HepG2 (cell line): Measurements from ENCODE around the gene KLHDC7A. TPM values are rescaled to one million over a fixed set of nuclear protein-coding genes. Genes with fewer than 3 reads are reported as not detected.
A peak's percentile ranks its signal among the peaks of the same experiment; 100 is the strongest.

ENCODE experiments used
- ATAC-seq: fragments of 200-7000 bp; cut with Tn5 transposase; 3 replicates; pipeline ENCODE4 v1.9.1; 2020; ENCODE audit warnings: mild to moderate bottlenecking, moderate library complexity
- BruUV-seq: library from RNA; stranded (reverse); fragments of 400-500 nt; replicated peaks from 2 replicates; lab custom pipeline; 2021; lab: Mats Ljungman, UMichigan
- CTCF ChIA-PET: fragments of 300-600 bp; formaldehyde crosslinking; extraction: SDS; loops from one replicate; lab custom pipeline; 2021; ENCODE audit warnings: low total read pairs, inconsistent platforms, low intra/inter-chr PET ratio; lab: Yijun Ruan, JAX
- POLR2A ChIA-PET: fragments of 350-600 bp; sonication (Branson Sonifier 250); formaldehyde crosslinking; loops from one replicate; lab custom pipeline; 2020; ENCODE audit warnings: antibody characterized with exemption, inconsistent platforms; lab: Yijun Ruan, JAX
- DNase-seq: peaks from one replicate; pipeline ENCODE4 v3.0.0-alpha.2; 2015; ENCODE audit warnings: low spot score
- FAIRE-seq: peaks from 3 replicates; lab custom pipeline; 2011; peaks lifted over from hg19 to GRCh38; lab: Jason Lieb, UNC
- H2AFZ ChIP-seq: one replicate; pipeline ENCODE4 v1.6.1; 2011; ENCODE audit warnings: low read length, inconsistent platforms
- H3K27ac ChIP-seq: fragments of 300-600 bp; 3 replicates; pipeline ENCODE4 v1.8.0; 2011; ENCODE audit warnings: mixed run types, mild to moderate bottlenecking, mixed read lengths, low read length, inconsistent platforms; ENCODE audit not compliant: insufficient read depth; ENCODE audit errors: extremely low read length
- H3K27me3 ChIP-seq, 2 experiments: fragments of 200-600 bp in 1 of 2; 2 replicates in 1 of 2; 3 replicates in 1 of 2; pipeline versions ENCODE4 v1.6.0 to v1.8.0; 2011; ENCODE audit warnings: low read length in 2 of 2, mild to moderate bottlenecking in 2 of 2, moderate library complexity in 2 of 2, inconsistent platforms in 1 of 2; ENCODE audit not compliant: insufficient read depth in 2 of 2, control insufficient read depth in 1 of 2
- H3K36me3 ChIP-seq, 2 experiments: fragments of 200-600 bp in 1 of 2; replicated peaks in 1 of 2; 2 replicates in 1 of 2; 3 replicates in 1 of 2; pipeline versions ENCODE4 v1.5.1 to v1.8.0; 2011; ENCODE audit warnings: low read length in 2 of 2, inconsistent platforms in 1 of 2; ENCODE audit not compliant: insufficient read depth in 2 of 2, control insufficient read depth in 1 of 2
- H3K4me1 ChIP-seq: 2 replicates; pipeline ENCODE4 v1.5.1; 2012; ENCODE audit warnings: low read length, inconsistent platforms; ENCODE audit not compliant: insufficient read depth
- H3K4me2 ChIP-seq: 2 replicates; pipeline ENCODE4 v1.6.0; 2011; ENCODE audit warnings: low read depth, low read length, inconsistent platforms
- H3K4me3 ChIP-seq, 3 experiments: fragments of 200-600 bp in 1 of 3; sonication (generic), shearing (Covaris generic) in 1 of 3; replicated peaks in 1 of 3; 2 replicates each; pipeline ENCODE4 v1.5.1; 2011 to 2016; ENCODE audit warnings: low read length in 3 of 3, inconsistent platforms in 2 of 3, low read depth in 2 of 3, mild to moderate bottlenecking in 2 of 3, control low read depth in 1 of 3, mixed read lengths in 1 of 3; ENCODE audit not compliant: insufficient read depth in 1 of 3
- H3K79me2 ChIP-seq: one replicate; pipeline ENCODE4 v1.6.1; 2011; ENCODE audit warnings: low read length, inconsistent platforms; ENCODE audit not compliant: insufficient read depth
- H3K9ac ChIP-seq: 2 replicates; pipeline ENCODE4 v1.6.0; 2011; ENCODE audit warnings: mild to moderate bottlenecking, low read depth, low read length, inconsistent platforms; ENCODE audit not compliant: insufficient read depth
- H3K9me3 ChIP-seq: 2 replicates; pipeline ENCODE4 v1.5.1; 2012; ENCODE audit warnings: mild to moderate bottlenecking, low read length
- H4K20me1 ChIP-seq: 2 replicates; pipeline ENCODE4 v1.6.0; 2011; ENCODE audit warnings: inconsistent platforms, mild to moderate bottlenecking, low read length, moderate library complexity; ENCODE audit not compliant: insufficient read depth
- FOSL1 ChIP-seq: sonication (generic); formaldehyde crosslinking; IDR thresholded peaks from 2 replicates; pipeline ENCODE4 v1.9.0; 2021; ENCODE audit warnings: missing genetic modification reagents, borderline replicate concordance
- GABPB1 ChIP-seq: IDR thresholded peaks from 2 replicates; pipeline ENCODE4 v1.6.1; 2016; ENCODE audit warnings: mild to moderate bottlenecking, missing genetic modification reagents, moderate library complexity, missing compliant biosample characterization
- JUND ChIP-seq: sonication (generic); formaldehyde crosslinking; IDR thresholded peaks from 2 replicates; pipeline ENCODE4 v1.8.0; 2022; ENCODE audit warnings: mild to moderate bottlenecking, missing genetic modification reagents
- KDM5A ChIP-seq: fragments of 200-600 bp; sonication (generic); IDR thresholded peaks from 2 replicates; pipeline ENCODE4 v1.7.0; 2018; ENCODE audit warnings: antibody characterized with exemption, mild to moderate bottlenecking, low read length, borderline replicate concordance
- KDM6A ChIP-seq: IDR thresholded peaks from 2 replicates; pipeline ENCODE4 v1.6.1; 2016; ENCODE audit warnings: low read depth
- SOX5 ChIP-seq: IDR thresholded peaks from 2 replicates; pipeline ENCODE4 v1.6.1; 2016; ENCODE audit warnings: borderline replicate concordance
- ZNF75D ChIP-seq: sonication (generic); formaldehyde crosslinking; IDR thresholded peaks from 2 replicates; pipeline ENCODE4 v1.8.1; 2023; ENCODE audit warnings: missing genetic modification reagents, mild to moderate bottlenecking, borderline replicate concordance
- ZNF781 ChIP-seq: sonication (generic); formaldehyde crosslinking; IDR thresholded peaks from 2 replicates; pipeline ENCODE4 v1.5.1; 2020; ENCODE audit warnings: borderline replicate concordance, mild to moderate bottlenecking, missing genetic modification reagents; ENCODE audit errors: not compliant biosample characterization
- WGBS: methylation state at CpG from one replicate; pipeline ENCODE4 v1.1.6; 2017; ENCODE audit warnings: low lambda C conversion rate; 5-methylcytosine and 5-hydroxymethylcytosine counted together
- in situ Hi-C: cut with HindIII; loops from 2 replicates; pipeline ENCODE4 v1.10.0; 2017; ENCODE audit warnings: low pct_unique_long_range_greater_than_20kb; ENCODE audit not compliant: extremely low pct_ligation_motif_present
- intact Hi-C: fragments of 100-400 bp; cut with micrococcal nuclease; formaldehyde crosslinking; loops from one replicate; pipeline ENCODE4 v1.10.0; 2022; ENCODE audit not compliant: unreplicated experiment
- polyA plus RNA-seq, 8 experiments: library from polyadenylated mRNA; depleted of rRNA in 3 of 8; stranded (reverse) in 7 of 8; unstranded in 1 of 8; fragments of >200 nt; fragmentation: Illumina TruSeq in 4 of 8; extraction: Trizol in 4 of 8; gene quantifications; 2 replicates each; pipeline versions ENCODE4 v1.2.1 to v1.2.3, GENCODE V29; 2011 to 2016; ENCODE audit warnings: low read depth in 4 of 8, missing spikeins in 1 of 8, mixed read lengths in 1 of 8; ENCODE audit not compliant: insufficient read depth in 1 of 8
- total RNA-seq, 5 experiments: library from RNA; depleted of rRNA; stranded (reverse); fragments of >200 nt; fragmentation: Illumina TruSeq; extraction: Trizol; gene quantifications; 2 replicates each; pipeline ENCODE4 v1.2.3, GENCODE V29; 2016; ENCODE audit warnings: low read depth in 1 of 5
- TF ChIP-seq, protein P1 (sequence below), 2 experiments: sonication (generic) in 1 of 2; formaldehyde crosslinking in 1 of 2; IDR thresholded peaks; 2 replicates each; pipeline versions ENCODE4 v1.4.0 to v1.6.1; 2016 to 2020; ENCODE audit warnings: borderline replicate concordance in 1 of 2, low read depth in 1 of 2, mild to moderate bottlenecking in 1 of 2, missing genetic modification reagents in 1 of 2
- TF ChIP-seq, protein P2 (sequence below): sonication (generic); formaldehyde crosslinking; IDR thresholded peaks from 2 replicates; pipeline ENCODE4 v1.8.0; 2022; ENCODE audit warnings: mild to moderate bottlenecking, missing genetic modification reagents, moderate library complexity
- TF ChIP-seq, protein P3 (sequence below): sonication (generic); formaldehyde crosslinking; IDR thresholded peaks from 2 replicates; pipeline ENCODE4 v1.4.0; 2020; ENCODE audit warnings: low read depth, mild to moderate bottlenecking, missing genetic modification reagents
- TF ChIP-seq, protein P4 (sequence below): sonication (generic); formaldehyde crosslinking; conservative IDR thresholded peaks from 2 replicates; pipeline ENCODE4 v1.4.0; 2020; ENCODE audit warnings: mild to moderate bottlenecking, missing genetic modification reagents, moderate library complexity
- TF ChIP-seq, protein P5 (sequence below): IDR thresholded peaks from 2 replicates; pipeline ENCODE4 v1.6.1; 2012; ENCODE audit warnings: inconsistent platforms

Gene KLHDC7A
- total and polyA plus RNA-seq, 2 of the 13 experiments (the other 11 are each of a cell fraction or from before 2014, with no cell fraction given), result 0.15 to 1.8 TPM

DNA sequence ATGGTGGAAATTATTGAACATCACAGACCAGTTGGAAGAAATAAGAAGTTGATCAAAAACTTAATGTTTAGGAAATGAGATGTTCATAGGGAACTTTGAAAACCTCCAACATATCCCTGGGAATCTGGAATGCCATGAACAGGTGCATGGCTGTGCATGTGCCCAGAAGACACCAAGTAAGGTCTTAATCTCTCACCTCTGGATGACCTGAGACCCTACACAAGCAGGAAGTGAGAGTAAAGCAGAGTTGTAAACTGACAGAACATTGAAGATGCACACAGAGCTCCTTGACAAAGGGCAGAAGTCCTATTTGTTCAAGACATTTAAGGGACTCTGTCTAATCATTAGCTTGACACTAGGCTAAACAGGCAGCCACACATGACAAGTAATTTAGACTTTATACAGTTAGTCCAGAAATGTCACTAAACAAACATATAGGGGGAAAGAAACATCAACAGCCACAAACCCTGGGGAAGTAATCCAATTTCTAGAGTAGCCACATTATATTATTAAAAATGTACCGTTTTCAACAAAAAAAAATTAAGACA lies 34.5 kb downstream of the KLHDC7A start:
- no peaks in the 10 kb centered on the region for H3K27me3 ChIP-seq
- H4K20me1 ChIP-seq, result no peaks in the 10 kb centered on the region
- FAIRE-seq (peak; percentile 60), DNase-seq (peak; percentile 20), ATAC-seq (peak; percentile 65)
- no peak overlapping the region for H3K9ac ChIP-seq
- BruUV-seq, result no TSS peak
- intact Hi-C loops, result loop anchor here (1.0 kb wide), 1 partner anchor 35 kb away; the partner anchor contains the start of gene KLHDC7A
- CTCF ChIA-PET, result no interaction called here
- no peaks in the 10 kb centered on the region for H3K79me2 ChIP-seq
- POLR2A ChIA-PET, result interaction anchor here (1.0 kb wide), 1 partner anchor 35 kb away, joined by 3 read pairs; the partner anchor contains the start of gene KLHDC7A
- H3K4me3 ChIP-seq, result no peak overlapping the region
- peak overlapping the region; percentile 23 for H3K27ac ChIP-seq
- H3K4me1 ChIP-seq, result peaks cover 20% of the 10 kb centered on the region
- no peaks in the 10 kb centered on the region for H3K36me3 ChIP-seq
- H3K9me3 ChIP-seq, result peaks cover 15% of the 10 kb centered on the region
- in situ Hi-C loops, result no loop called here
- peak overlapping the region; percentile 41 for H3K4me2 ChIP-seq
- H2AFZ ChIP-seq, result no peak overlapping the region
- WGBS, result 3% methylated on average over 1 of the region's 1 CpG
- TF ChIP-seq KDM5A (no peak), ZNF781 (CRISPR knock-in tag) (no peak), KDM6A (CRISPR knock-in tag) (0 out of 2 replicates have a peak, but pooled peaks have one; percentile 37), JUND (CRISPR knock-in tag) (no peak), FOSL1 (CRISPR knock-in tag) (no peak), SOX5 (CRISPR knock-in tag) (peak; percentile 23; the same call in 1 of the 2 replicates), GABPB1 (CRISPR knock-in tag) (no peak), ZNF75D (CRISPR knock-in tag) (no peak)
- TF ChIP-seq, protein P1, sequence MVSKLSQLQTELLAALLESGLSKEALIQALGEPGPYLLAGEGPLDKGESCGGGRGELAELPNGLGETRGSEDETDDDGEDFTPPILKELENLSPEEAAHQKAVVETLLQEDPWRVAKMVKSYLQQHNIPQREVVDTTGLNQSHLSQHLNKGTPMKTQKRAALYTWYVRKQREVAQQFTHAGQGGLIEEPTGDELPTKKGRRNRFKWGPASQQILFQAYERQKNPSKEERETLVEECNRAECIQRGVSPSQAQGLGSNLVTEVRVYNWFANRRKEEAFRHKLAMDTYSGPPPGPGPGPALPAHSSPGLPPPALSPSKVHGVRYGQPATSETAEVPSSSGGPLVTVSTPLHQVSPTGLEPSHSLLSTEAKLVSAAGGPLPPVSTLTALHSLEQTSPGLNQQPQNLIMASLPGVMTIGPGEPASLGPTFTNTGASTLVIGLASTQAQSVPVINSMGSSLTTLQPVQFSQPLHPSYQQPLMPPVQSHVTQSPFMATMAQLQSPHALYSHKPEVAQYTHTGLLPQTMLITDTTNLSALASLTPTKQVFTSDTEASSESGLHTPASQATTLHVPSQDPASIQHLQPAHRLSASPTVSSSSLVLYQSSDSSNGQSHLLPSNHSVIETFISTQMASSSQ (IDR thresholded peaks at IDR 0.05; ENCODE audit: low read depth), result peak; percentile 75
- TF ChIP-seq, protein P1 (CRISPR knock-in tag; IDR thresholded peaks at IDR 0.05; ENCODE audit: borderline replicate concordance), result no peak
- TF ChIP-seq, protein P2, sequence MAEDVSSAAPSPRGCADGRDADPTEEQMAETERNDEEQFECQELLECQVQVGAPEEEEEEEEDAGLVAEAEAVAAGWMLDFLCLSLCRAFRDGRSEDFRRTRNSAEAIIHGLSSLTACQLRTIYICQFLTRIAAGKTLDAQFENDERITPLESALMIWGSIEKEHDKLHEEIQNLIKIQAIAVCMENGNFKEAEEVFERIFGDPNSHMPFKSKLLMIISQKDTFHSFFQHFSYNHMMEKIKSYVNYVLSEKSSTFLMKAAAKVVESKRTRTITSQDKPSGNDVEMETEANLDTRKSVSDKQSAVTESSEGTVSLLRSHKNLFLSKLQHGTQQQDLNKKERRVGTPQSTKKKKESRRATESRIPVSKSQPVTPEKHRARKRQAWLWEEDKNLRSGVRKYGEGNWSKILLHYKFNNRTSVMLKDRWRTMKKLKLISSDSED (CRISPR knock-in tag), result no peak
- TF ChIP-seq, protein P3, sequence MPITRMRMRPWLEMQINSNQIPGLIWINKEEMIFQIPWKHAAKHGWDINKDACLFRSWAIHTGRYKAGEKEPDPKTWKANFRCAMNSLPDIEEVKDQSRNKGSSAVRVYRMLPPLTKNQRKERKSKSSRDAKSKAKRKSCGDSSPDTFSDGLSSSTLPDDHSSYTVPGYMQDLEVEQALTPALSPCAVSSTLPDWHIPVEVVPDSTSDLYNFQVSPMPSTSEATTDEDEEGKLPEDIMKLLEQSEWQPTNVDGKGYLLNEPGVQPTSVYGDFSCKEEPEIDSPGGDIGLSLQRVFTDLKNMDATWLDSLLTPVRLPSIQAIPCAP (CRISPR knock-in tag), result no peak
- TF ChIP-seq, protein P4, sequence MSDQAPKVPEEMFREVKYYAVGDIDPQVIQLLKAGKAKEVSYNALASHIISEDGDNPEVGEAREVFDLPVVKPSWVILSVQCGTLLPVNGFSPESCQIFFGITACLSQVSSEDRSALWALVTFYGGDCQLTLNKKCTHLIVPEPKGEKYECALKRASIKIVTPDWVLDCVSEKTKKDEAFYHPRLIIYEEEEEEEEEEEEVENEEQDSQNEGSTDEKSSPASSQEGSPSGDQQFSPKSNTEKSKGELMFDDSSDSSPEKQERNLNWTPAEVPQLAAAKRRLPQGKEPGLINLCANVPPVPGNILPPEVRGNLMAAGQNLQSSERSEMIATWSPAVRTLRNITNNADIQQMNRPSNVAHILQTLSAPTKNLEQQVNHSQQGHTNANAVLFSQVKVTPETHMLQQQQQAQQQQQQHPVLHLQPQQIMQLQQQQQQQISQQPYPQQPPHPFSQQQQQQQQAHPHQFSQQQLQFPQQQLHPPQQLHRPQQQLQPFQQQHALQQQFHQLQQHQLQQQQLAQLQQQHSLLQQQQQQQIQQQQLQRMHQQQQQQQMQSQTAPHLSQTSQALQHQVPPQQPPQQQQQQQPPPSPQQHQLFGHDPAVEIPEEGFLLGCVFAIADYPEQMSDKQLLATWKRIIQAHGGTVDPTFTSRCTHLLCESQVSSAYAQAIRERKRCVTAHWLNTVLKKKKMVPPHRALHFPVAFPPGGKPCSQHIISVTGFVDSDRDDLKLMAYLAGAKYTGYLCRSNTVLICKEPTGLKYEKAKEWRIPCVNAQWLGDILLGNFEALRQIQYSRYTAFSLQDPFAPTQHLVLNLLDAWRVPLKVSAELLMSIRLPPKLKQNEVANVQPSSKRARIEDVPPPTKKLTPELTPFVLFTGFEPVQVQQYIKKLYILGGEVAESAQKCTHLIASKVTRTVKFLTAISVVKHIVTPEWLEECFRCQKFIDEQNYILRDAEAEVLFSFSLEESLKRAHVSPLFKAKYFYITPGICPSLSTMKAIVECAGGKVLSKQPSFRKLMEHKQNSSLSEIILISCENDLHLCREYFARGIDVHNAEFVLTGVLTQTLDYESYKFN, result peak; percentile 83
- TF ChIP-seq, protein P5, sequence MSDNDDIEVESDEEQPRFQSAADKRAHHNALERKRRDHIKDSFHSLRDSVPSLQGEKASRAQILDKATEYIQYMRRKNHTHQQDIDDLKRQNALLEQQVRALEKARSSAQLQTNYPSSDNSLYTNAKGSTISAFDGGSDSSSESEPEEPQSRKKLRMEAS, result no peak
